HepG2 (cell line): ENCODE data around the gene THUMPD1. TPM values are rescaled to one million over a fixed set of nuclear protein-coding genes. Genes with fewer than 3 reads are reported as not detected.
A peak's percentile ranks its signal among the peaks of the same experiment; 100 is the strongest.

Experiments used
- CBX5 ChIP-seq: sonication (generic); formaldehyde crosslinking; IDR thresholded peaks from 2 replicates; pipeline ENCODE4 v1.4.0; 2020; ENCODE audit warnings: missing genetic modification reagents, borderline replicate concordance
- CSRNP1 ChIP-seq: sonication (generic); formaldehyde crosslinking; IDR thresholded peaks from 2 replicates; pipeline ENCODE4 v1.8.1; 2023; ENCODE audit warnings: mild to moderate bottlenecking, missing genetic modification reagents
- EHMT2 ChIP-seq: fragments of 200-600 bp; sonication (generic); IDR thresholded peaks from 2 replicates; pipeline ENCODE4 v1.7.0; 2017; ENCODE audit warnings: antibody characterized with exemption, low read depth, low read length, borderline replicate concordance
- ELF1 ChIP-seq: sonication (generic); formaldehyde crosslinking; IDR thresholded peaks from 2 replicates; pipeline ENCODE4 v1.4.0; 2020; ENCODE audit warnings: missing genetic modification reagents
- HOXA3 ChIP-seq: sonication (generic); formaldehyde crosslinking; IDR thresholded peaks from 2 replicates; pipeline ENCODE4 v1.5.0; 2020; ENCODE audit warnings: missing genetic modification reagents
- MXD4 ChIP-seq: IDR thresholded peaks from 2 replicates; pipeline ENCODE4 v1.6.1; 2016; ENCODE audit warnings: mild to moderate bottlenecking, missing biosample characterization, missing genetic modification reagents
- PCBP1 ChIP-seq: fragments of 200-400 bp; formaldehyde crosslinking; IDR thresholded peaks from 2 replicates; pipeline ENCODE4 v1.6.1; 2017; ENCODE audit warnings: mild to moderate bottlenecking, low read depth, low read length, borderline replicate concordance
- RNF2 ChIP-seq: fragments of 450-650 bp; conservative IDR thresholded peaks from 2 replicates; pipeline ENCODE4 v1.6.1; 2016; ENCODE audit warnings: low read depth
- SP140L ChIP-seq: sonication (generic); formaldehyde crosslinking; IDR thresholded peaks from 2 replicates; pipeline ENCODE4 v1.4.0; 2020; ENCODE audit warnings: missing genetic modification reagents, borderline replicate concordance
- TBX3 ChIP-seq: fragments of 450-650 bp; IDR thresholded peaks from 2 replicates; pipeline ENCODE4 v1.6.1; 2017; ENCODE audit warnings: antibody characterized with exemption, mild to moderate bottlenecking, inconsistent platforms, borderline replicate concordance
- TEAD2 ChIP-seq: sonication (generic); formaldehyde crosslinking; IDR thresholded peaks from 2 replicates; pipeline ENCODE4 v1.9.0; 2021; ENCODE audit warnings: missing genetic modification reagents
- ZBTB46 ChIP-seq: sonication (generic); formaldehyde crosslinking; IDR thresholded peaks from 2 replicates; pipeline ENCODE4 v1.4.0; 2020; ENCODE audit warnings: mild to moderate bottlenecking, missing genetic modification reagents, borderline replicate concordance
- ZNF878 ChIP-seq: sonication (generic); formaldehyde crosslinking; IDR thresholded peaks from 2 replicates; pipeline ENCODE4 v1.8.1; 2023; ENCODE audit warnings: mild to moderate bottlenecking, missing genetic modification reagents, moderate library complexity
- ZZZ3 ChIP-seq: sonication (generic); formaldehyde crosslinking; IDR thresholded peaks from 2 replicates; pipeline ENCODE4 v1.4.0; 2020; ENCODE audit warnings: missing genetic modification reagents, mild to moderate bottlenecking, borderline replicate concordance
- polyA plus RNA-seq, 8 experiments: library from polyadenylated mRNA; depleted of rRNA in 3 of 8; stranded (reverse) in 7 of 8; unstranded in 1 of 8; fragments of >200 nt; fragmentation: Illumina TruSeq in 4 of 8; extraction: Trizol in 4 of 8; gene quantifications; 2 replicates each; pipeline versions ENCODE4 v1.2.1 to v1.2.3, GENCODE V29; 2011 to 2016; ENCODE audit warnings: low read depth in 4 of 8, missing spikeins in 1 of 8, mixed read lengths in 1 of 8; ENCODE audit not compliant: insufficient read depth in 1 of 8
- total RNA-seq, 5 experiments: library from RNA; depleted of rRNA; stranded (reverse); fragments of >200 nt; fragmentation: Illumina TruSeq; extraction: Trizol; gene quantifications; 2 replicates each; pipeline ENCODE4 v1.2.3, GENCODE V29; 2016; ENCODE audit warnings: low read depth in 1 of 5
- TF ChIP-seq, protein P1 (sequence below): sonication (generic); formaldehyde crosslinking; IDR thresholded peaks from 2 replicates; pipeline ENCODE4 v1.5.0; 2020; ENCODE audit warnings: mild to moderate bottlenecking, missing genetic modification reagents
- TF ChIP-seq, protein P2 (sequence below): sonication (generic); formaldehyde crosslinking; IDR thresholded peaks from 2 replicates; pipeline ENCODE4 v1.5.1; 2020; ENCODE audit warnings: mild to moderate bottlenecking, missing genetic modification reagents
- TF ChIP-seq, protein P3 (sequence below): sonication (generic); formaldehyde crosslinking; IDR thresholded peaks from 2 replicates; pipeline ENCODE4 v1.5.0; 2020; ENCODE audit warnings: mild to moderate bottlenecking, missing genetic modification reagents, borderline replicate concordance

THUMPD1 gene
- total and polyA plus RNA-seq, 2 of the 13 experiments (the other 11 are each of a cell fraction or from before 2014, with no cell fraction given): 22.7 to 69.1 TPM

GRCh38 chr16:20763461-20764232 lies 22.0 kb upstream of the THUMPD1 start, which contains the start of gene ACSM3 (continued):
- TF ChIP-seq, protein P1, sequence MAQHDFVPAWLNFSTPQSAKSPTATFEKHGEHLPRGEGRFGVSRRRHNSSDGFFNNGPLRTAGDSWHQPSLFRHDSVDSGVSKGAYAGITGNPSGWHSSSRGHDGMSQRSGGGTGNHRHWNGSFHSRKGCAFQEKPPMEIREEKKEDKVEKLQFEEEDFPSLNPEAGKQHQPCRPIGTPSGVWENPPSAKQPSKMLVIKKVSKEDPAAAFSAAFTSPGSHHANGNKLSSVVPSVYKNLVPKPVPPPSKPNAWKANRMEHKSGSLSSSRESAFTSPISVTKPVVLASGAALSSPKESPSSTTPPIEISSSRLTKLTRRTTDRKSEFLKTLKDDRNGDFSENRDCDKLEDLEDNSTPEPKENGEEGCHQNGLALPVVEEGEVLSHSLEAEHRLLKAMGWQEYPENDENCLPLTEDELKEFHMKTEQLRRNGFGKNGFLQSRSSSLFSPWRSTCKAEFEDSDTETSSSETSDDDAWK (CRISPR knock-in tag): no peak
- TF ChIP-seq RNF2: no peak
- no peak for TF ChIP-seq CBX5 (CRISPR knock-in tag)
- TF ChIP-seq SP140L (CRISPR knock-in tag): no peak
- TF ChIP-seq, protein P2, sequence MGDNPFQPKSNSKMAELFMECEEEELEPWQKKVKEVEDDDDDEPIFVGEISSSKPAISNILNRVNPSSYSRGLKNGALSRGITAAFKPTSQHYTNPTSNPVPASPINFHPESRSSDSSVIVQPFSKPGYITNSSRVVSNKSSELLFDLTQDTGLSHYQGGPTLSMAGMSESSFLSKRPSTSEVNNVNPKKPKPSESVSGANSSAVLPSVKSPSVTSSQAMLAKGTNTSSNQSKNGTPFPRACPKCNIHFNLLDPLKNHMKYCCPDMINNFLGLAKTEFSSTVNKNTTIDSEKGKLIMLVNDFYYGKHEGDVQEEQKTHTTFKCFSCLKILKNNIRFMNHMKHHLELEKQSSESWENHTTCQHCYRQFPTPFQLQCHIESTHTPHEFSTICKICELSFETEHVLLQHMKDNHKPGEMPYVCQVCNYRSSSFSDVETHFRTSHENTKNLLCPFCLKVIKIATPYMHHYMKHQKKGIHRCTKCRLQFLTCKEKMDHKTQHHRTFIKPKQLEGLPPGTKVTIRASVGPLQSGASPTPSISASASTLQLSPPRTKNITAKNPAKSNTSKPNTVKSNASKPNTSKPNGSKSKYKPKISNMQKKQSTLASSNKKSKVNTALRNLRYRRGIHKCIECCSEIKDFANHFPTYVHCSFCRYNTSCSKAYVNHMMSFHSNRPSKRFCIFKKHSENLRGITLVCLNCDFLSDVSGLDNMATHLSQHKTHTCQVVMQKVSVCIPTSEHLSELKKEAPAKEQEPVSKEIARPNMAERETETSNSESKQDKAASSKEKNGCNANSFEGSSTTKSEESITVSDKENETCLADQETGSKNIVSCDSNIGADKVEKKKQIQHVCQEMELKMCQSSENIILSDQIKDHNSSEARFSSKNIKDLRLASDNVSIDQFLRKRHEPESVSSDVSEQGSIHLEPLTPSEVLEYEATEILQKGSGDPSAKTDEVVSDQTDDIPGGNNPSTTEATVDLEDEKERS (CRISPR knock-in tag): 0 out of 2 replicates have a peak, but pooled peaks have one; percentile 85
- TF ChIP-seq ELF1 (CRISPR knock-in tag): no peak
- 0 out of 2 replicates have a peak, but pooled peaks have one; percentile 37 for TF ChIP-seq MXD4
- no peak for TF ChIP-seq ZBTB46 (CRISPR knock-in tag)
- TF ChIP-seq, protein P3, sequence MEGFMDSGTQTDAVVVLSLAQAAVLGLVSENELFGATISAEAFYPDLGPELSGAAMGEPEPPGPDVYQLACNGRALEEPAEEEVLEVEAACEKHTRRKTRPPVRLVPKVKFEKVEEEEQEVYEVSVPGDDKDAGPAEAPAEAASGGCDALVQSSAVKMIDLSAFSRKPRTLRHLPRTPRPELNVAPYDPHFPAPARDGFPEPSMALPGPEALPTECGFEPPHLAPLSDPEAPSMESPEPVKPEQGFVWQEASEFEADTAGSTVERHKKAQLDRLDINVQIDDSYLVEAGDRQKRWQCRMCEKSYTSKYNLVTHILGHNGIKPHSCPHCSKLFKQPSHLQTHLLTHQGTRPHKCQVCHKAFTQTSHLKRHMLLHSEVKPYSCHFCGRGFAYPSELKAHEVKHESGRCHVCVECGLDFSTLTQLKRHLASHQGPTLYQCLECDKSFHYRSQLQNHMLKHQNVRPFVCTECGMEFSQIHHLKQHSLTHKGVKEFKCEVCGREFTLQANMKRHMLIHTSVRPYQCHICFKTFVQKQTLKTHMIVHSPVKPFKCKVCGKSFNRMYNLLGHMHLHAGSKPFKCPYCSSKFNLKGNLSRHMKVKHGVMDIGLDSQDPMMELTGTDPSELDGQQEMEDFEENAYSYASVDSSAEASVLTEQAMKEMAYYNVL: no peak
- no peak for TF ChIP-seq CSRNP1 (CRISPR knock-in tag)
- TF ChIP-seq HOXA3 (CRISPR knock-in tag): no peak
- no peak for TF ChIP-seq ZZZ3 (CRISPR knock-in tag)
- no peak for TF ChIP-seq EHMT2
- no peak for TF ChIP-seq PCBP1
- TF ChIP-seq ZNF878: 0 out of 2 replicates have a peak, but pooled peaks have one; percentile 45
- TF ChIP-seq TEAD2: no peak
- no peak for TF ChIP-seq TBX3
